ENCODE data around the gene COL4A2.
"Not testable (repeated sequence)": the region's sequence is repeated elsewhere in the genome, so short reads cannot be mapped to it uniquely, and the experiment has no call there.

The COL4A2 gene

GRCh38 chr13:110308656-110309359 lies 1.7 kb downstream of the COL4A2 start:
- DNase-seq, result no peak

GRCh38 chr13:110309661-110310524 lies 2.8 kb downstream of the COL4A2 start:
- no peak for DNase-seq

- DNase-seq, result no peak
Measured at GRCh38 chr13:110310541-110311442, 3.7 kb downstream of the COL4A2 start.

GRCh38 chr13:110311443-110312338 lies 4.6 kb downstream of the COL4A2 start:
- no peak for DNase-seq

GRCh38 chr13:110312339-110313031 lies 5.4 kb downstream of the COL4A2 start:
- no peak for DNase-seq

- DNase-seq, result not testable (repeated sequence)
Measured at GRCh38 chr13:110313261-110313660, 6.2 kb downstream of the COL4A2 start.

GRCh38 chr13:110313733-110314132 lies 6.6 kb downstream of the COL4A2 start:
- not testable (repeated sequence) for DNase-seq

GRCh38 chr13:110314516-110315245 lies 7.6 kb downstream of the COL4A2 start:
- no peak for DNase-seq

- DNase-seq, result no peak
Measured at GRCh38 chr13:110316196-110316595, 9.1 kb downstream of the COL4A2 start.

- DNase-seq, result no peak
Measured at GRCh38 chr13:110317093-110317492, 10.0 kb downstream of the COL4A2 start.

- no peak for DNase-seq
Measured at GRCh38 chr13:110317496-110318195, 10.6 kb downstream of the COL4A2 start.

GRCh38 chr13:110318920-110319319 lies 11.8 kb downstream of the COL4A2 start:
- no peak for DNase-seq

- no peak for DNase-seq
Measured at GRCh38 chr13:110319397-110319773, 12.3 kb downstream of the COL4A2 start.

GRCh38 chr13:110319774-110320509 lies 12.9 kb downstream of the COL4A2 start:
- DNase-seq, result no peak

GRCh38 chr13:110320645-110321044 lies 13.6 kb downstream of the COL4A2 start:
- DNase-seq, result no peak

GRCh38 chr13:110321573-110321972 lies 14.5 kb downstream of the COL4A2 start:
- not testable (repeated sequence) for DNase-seq

GRCh38 chr13:110322126-110322827 lies 15.2 kb downstream of the COL4A2 start:
- DNase-seq, result no peak

GRCh38 chr13:110322828-110323171 lies 15.7 kb downstream of the COL4A2 start:
- no peak for DNase-seq
